AG09309 (cell line): ENCODE results near the gene STXBP5.

Source experiments
- DNase-seq: peaks from one replicate; pipeline ENCODE4 v3.0.0-alpha.2; 2010; ENCODE audit warnings: low read depth
- H3K4me3 ChIP-seq: 2 replicates; pipeline ENCODE4 v1.5.1; 2011; ENCODE audit warnings: mild to moderate bottlenecking, low read depth, low read length, moderate library complexity; ENCODE audit not compliant: control insufficient read depth
- CTCF ChIP-seq: IDR thresholded peaks from 2 replicates; pipeline ENCODE4 v1.5.1; 2011; ENCODE audit warnings: mild to moderate bottlenecking, low read depth, low read length, inconsistent platforms; ENCODE audit not compliant: insufficient read depth, control insufficient read depth; ENCODE audit errors: missing control alignments

Gene STXBP5

GRCh38 chr6:147207837-147208754 lies 3.9 kb downstream of the STXBP5 start:
- no peak overlapping the region; the same call in 1 of the 2 replicates for H3K4me3 ChIP-seq
- no peak for DNase-seq
- TF ChIP-seq CTCF = no peak

GRCh38 chr6:147209762-147210449 lies 5.7 kb downstream of the STXBP5 start:
- no peak overlapping the region for H3K4me3 ChIP-seq
- no peak for TF ChIP-seq CTCF
- no peak for DNase-seq

- DNase-seq = no peak
- TF ChIP-seq CTCF = no peak
Measured at GRCh38 chr6:147211349-147211748, 7.1 kb downstream of the STXBP5 start.

GRCh38 chr6:147211831-147212230 lies 7.6 kb downstream of the STXBP5 start:
- TF ChIP-seq CTCF = no peak
- H3K4me3 ChIP-seq = no peak overlapping the region
- DNase-seq = no peak

More at GRCh38 chr6:147211349-147211748, 7.1 kb downstream of the STXBP5 start:
- H3K4me3 ChIP-seq = no peak overlapping the region

GRCh38 chr6:147212622-147213021 lies 8.4 kb downstream of the STXBP5 start:
- no peak for TF ChIP-seq CTCF
- H3K4me3 ChIP-seq = no peak overlapping the region
- no peak for DNase-seq

- no peak for TF ChIP-seq CTCF
- no peak overlapping the region for H3K4me3 ChIP-seq
- DNase-seq = no peak
Measured at GRCh38 chr6:147213772-147214171, 9.6 kb downstream of the STXBP5 start.
